HG02870 (cell line): ENCODE measurements around the gene SLC66A2.
A peak's percentile ranks its signal among the peaks of the same experiment; 100 is the strongest.
"Not testable (repeated sequence)": the region's sequence is repeated elsewhere in the genome, so short reads cannot be mapped to it uniquely, and the experiment has no call there.

Experiments used
- ATAC-seq: cut with Tn5 transposase; IDR thresholded peaks from one replicate; pipeline ENCODE4 v1.9.1; 2021; ENCODE audit warnings: mild to moderate bottlenecking, moderate library complexity; ENCODE audit not compliant: unreplicated experiment

SLC66A2 gene

GRCh38 chr18:79869591-79870300, 81.7 kb downstream of the SLC66A2 start:
- no peak for ATAC-seq

- no peak for ATAC-seq
Measured at GRCh38 chr18:79868811-79869541, 82.5 kb downstream of the SLC66A2 start.

DNA sequence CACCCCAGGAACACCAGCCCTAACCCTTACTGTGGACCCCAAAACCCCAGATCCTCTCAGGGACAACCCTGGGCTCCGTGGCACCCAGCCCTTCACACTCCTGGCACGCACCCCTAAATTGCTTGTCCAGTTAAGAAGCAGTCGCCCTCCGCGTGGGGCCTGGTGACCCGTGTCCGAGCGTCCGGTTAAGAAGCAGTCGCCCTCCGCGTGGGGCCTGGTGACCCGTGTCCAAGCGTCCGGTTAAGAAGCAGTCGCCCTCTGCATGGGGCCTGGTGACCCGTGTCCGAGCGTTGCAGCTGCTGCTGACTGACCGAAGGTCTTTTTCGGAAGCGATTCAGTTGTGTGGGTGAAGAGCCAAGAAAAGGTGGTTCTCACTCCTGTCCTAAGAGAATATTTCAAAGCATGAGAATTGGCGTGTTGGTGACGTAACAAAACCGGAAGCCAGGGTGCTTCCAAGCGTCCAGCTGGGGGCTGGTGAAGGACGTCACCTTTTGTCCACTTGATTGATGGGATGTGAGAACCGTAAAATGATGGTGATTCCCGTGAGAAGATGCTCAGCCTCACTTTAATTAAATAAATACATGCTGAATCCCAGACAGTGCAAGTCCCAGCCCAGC, 83.2 kb downstream of the SLC66A2 start:
- ATAC-seq = no peak

GRCh38 chr18:79867666-79868065, 83.8 kb downstream of the SLC66A2 start:
- ATAC-seq = no peak

DNA sequence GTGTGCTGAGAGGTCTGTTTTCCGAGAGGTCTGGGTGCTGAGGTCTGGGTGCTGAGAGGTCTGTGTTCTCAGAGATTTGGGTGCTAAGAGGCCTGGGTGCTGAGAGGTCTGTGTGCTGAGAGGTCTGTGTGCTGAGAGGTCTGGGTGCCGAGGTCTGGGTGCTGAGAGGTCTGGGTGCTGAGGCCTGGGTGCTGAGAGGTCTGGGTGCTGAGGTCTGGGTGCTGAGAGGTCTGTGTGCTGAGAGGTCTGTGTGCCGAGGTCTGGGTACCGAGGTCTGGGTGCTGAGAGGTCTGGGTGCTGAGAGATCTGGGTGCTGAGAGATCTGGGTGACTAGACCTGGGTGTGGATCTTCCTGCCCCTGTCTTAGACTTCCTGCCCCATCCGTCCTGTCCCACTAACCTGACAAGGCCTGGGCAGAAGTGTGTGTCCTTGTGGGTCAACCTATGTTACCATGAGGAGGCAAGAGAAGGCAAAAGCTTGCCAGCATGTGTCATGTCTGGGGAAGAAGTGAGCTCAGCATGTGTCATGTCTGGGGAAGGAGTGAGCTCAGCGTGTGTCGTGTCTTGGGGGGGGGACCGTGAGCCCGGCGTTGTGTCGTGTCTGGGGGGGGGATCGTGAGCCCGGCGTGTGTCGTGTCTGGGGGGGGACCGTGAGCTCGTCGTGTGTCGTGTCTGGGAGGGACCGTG, 84.4 kb downstream of the SLC66A2 start:
- ATAC-seq = no peak

GRCh38 chr18:79865951-79866350, 85.5 kb downstream of the SLC66A2 start:
- ATAC-seq = not testable (repeated sequence)

- not testable (repeated sequence) for ATAC-seq
Measured at GRCh38 chr18:79864955-79865354, 86.5 kb downstream of the SLC66A2 start.

DNA sequence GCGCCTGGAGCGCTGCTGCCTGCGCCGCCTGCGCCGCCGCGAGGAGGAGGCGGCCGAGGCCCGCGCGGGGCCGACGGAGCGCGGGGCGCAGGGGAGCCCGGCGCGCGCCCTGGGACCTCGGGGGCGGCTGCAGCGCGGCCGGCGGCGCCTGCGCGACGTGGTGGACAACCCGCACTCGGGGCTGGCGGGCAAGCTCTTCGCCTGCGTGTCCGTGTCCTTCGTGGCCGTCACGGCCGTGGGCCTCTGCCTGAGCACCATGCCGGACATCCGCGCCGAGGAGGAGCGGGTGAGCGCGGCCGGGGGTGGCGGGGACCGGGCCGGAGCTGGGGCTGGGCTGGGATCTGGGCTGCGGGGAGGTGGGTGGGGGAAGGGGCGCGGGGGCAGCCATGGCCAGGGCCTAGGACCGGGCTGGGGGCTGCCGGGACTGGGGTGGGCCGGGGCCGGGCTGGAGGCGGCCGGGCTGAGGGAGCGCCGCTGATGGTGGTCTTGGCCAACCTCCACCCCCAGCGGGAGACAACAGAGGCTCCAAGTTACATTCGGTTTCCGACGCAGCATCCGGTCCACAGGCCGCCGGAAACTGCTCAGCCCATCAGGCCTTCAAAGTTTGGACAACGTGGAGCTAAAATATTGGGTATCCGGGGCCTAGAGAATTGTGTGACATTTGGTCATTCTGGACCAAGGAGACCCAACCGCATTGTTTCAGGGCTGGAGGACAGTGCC, 87.3 kb downstream of the SLC66A2 start:
- no peak for ATAC-seq

GRCh38 chr18:79863161-79864005, 88.1 kb downstream of the SLC66A2 start:
- no peak for ATAC-seq

GRCh38 chr18:79862562-79862961, 88.9 kb downstream of the SLC66A2 start:
- no peak for ATAC-seq

DNA sequence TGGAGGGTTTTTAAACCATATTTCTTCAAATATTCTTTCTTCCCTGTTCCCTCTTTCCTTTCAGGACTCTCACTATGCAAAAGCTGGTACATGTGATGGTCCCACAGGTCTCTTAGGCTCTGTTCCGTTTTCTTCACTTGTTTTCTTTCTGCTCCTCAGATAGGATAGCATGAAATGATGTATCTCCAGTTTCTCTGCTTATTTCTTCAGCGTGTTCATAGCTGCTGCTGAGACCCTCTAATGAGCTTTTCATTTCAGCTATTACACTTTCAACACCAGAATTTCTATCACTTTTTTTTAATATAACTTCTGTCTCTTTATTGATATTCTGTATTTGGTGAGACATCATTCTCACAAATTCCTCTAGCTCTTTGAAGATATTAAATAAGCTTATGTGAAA, 89.8 kb downstream of the SLC66A2 start:
- ATAC-seq = no peak

DNA sequence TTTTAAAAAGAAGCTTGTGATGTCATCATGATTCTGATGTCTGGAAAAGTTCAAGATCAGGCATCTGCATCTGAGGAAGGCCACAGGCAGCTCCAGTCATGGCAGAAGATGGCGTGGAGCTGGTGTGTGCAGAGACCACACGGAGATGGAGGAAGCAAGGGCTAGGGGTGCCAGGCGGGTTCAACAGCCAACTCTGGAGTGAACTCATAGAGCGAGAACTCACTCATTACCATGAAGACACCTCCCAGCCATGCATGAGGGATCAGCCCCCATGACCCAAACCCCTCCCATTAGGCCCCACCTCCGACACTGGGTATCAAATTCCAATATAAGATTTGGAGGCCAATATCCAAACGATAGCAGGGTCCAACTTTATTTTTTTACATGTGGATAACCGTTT, 92.1 kb downstream of the SLC66A2 start:
- ATAC-seq = no peak

GRCh38 chr18:79857082-79857671, 94.3 kb downstream of the SLC66A2 start:
- no peak for ATAC-seq

- ATAC-seq = no peak
Measured at GRCh38 chr18:79856119-79857007, 95.1 kb downstream of the SLC66A2 start.

GRCh38 chr18:79855147-79855933, 96.1 kb downstream of the SLC66A2 start:
- peak; percentile 77 for ATAC-seq

DNA sequence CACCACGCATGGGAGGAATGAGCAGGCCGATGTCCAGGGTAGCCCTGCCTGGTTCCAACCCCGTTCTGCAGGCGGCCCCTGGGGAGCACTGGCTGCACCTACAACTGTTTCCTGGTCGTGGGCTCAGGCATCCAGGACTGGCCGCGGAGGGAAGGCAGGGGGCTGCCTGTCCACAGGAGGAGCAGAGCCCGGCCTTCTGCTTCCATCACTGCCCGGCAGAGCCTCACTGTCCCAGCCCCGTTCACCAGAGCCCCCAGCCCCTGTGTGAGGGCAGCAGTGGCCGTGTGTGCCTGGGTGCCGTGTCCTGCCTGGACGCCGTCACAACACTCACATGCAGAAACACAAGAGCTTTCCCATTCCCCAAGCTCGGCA, 97.5 kb downstream of the SLC66A2 start:
- no peak for ATAC-seq

DNA sequence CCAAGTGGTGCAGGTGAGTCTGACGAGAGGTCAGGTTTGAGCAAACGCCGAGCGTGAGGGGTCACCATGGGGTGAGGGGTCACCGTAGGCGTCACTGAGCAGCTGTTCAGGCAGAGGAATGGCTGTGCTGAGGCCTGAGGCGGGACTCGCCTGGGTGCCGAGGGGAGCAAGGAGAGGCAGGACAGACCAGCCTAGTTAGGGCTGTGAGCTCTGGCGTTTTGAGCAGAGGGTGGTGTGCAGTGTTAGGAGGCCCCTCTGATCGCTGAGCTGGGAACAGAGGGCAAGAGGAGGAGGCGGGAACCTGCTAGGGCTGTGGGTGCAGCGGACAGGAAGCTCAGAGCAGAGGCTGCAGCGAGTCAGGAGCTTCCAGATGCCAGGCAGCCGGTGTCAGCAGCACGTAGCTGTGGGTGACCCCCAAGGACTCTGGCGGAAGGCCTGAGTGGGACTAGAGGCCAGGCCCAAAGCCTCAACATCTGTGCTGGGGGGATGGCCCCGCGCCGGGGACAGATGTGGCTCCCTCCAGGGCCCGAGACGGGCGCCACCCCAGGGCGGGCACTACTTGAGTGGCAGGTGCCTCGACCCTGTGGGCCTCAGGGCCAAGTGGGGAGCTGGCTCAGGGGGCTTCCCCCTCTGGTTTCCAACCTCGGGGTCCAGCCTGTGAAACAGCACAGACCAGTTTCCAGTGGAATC, 98.0 kb downstream of the SLC66A2 start:
- ATAC-seq = no peak
